HCEC 1CT (cell line): Measurements from ENCODE around the gene GMPPA.
A peak's percentile ranks its signal among the peaks of the same experiment; 100 is the strongest.

ENCODE experiments used
- DNase-seq: peaks from one replicate; pipeline ENCODE4 v3.0.0-alpha.2; 2017

GMPPA gene

DNA sequence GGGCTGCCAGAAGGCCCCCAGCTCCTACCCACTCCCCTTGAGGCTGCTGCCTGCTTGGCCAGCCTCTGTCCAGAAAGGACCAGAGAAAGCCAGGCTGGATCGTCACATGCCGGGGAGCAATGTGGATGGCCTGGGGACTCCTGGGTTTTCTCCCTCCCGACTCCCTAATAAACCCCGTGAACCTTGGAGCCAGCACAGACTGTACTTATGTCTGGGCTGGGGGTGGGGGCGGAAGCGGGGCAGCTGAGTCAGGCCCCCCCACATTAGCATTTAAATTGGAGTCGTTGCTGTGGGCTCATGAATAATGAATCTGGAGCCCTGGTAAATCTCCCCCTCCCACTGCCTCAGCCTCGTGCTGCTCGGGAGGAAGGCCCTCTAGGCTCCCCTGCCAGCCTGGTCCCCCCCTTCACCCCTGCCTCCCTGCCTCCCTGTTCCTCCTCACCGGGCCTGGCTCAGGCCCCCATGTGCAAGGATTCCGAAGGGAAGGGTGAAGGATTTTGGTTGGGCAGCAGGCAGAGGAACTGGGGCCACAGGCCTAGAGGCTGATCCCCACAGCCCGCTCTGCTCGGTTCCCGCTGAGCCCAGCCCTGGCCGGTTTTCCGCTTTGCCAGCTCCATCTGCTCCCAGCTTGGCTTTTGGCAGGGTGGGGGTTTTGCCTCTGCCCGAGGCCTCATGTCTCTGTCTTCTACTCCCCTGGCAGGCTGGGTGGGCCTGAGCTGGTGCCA is 8.3 kb downstream of the GMPPA start:
- no peak for DNase-seq

DNA sequence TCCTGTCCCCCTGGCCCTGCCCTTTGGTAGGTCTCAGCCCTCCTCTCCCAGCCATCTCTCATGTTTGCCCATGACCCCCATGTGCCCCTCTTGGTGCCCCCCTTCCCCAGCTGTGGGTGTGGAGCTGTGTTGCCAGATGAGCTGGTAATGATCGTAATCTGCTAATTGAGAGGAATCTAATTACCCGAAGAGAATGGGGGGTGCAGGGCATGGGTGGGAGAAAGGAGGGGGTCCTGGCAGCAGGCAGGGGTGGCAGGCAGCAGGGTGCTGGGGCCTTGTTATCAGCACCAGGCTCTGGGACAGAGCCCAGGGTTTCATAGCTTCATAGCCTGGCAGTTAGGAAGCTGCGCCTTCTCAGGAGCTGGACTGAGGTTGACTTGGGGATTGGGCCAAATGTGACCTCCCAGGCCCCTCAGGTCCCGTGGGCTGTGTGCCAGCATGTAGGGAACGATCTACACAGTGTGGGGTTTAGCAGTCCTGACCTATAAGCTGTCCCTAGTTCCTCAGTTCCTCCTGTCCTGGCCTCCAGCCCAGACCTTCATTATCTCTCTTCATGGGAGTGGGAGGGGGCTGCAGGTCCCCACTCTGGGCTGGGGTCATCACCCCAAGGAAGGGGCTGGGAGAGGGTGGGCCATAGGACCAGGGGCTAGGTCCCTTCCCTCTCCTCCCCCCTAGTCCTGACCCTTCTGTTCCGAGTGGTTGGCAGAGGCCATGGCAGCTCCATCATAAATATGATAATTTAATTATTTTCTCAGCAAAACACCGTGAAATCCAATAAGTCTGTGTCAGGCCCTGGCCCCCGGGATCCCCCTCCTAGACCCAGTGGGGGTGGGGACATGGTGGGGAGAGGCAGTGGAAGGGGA is 9.1 kb downstream of the GMPPA start:
- no peak for DNase-seq

DNA sequence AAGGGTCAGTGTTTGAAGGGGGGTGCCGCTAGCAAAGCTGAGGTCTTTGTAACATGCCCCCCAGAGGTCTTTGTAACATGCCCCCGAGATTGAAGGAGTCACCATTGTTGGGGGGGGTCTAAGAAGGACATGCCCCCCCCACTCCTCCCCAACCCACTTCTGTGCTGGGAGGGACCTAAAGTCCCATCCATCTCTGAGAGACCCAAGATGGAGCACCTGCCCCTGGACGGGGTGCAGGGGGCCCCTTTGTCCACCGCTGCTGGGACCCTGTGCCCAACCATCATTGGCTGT is 9.7 kb downstream of the GMPPA start:
- DNase-seq: no peak

DNA sequence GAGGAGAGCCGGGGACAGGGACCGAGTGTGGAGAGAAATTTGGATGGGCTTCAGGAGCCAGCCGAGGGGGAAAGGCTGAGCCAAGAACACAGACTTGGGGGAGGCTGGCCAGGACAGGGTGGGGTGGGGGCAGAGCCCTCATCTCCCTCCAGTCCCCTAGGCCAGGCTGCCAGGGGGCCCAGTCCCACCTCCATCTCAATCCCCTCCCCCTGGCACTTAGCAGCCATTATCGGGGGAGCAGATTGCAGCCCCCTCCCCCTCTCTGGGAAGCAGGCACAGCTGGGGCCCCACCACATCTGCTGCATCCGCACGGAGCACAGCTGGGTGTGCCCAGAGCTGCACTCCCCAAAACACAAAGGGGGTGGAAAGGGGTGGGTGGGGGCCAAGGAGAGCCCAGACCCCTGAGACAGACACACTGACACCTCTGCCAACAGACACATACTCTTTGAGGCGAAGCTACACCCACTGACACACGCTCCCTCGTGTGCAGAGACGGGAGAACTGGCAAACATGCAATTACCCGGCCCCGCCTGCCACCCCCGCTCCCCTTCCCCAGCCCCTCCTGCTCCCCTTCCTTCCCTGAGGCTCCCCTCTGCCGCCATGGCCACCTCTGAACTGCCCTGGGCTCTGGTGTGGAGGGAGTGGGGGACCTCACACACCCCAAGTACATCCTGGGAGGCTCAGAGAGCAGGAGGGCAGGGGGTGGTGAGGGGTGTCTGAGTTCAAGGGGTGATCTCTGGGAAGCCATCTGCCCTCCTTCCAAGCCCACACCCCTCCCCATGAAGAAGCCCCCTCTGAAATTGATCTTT is 10.5 kb downstream of the GMPPA start:
- no peak for DNase-seq

DNA sequence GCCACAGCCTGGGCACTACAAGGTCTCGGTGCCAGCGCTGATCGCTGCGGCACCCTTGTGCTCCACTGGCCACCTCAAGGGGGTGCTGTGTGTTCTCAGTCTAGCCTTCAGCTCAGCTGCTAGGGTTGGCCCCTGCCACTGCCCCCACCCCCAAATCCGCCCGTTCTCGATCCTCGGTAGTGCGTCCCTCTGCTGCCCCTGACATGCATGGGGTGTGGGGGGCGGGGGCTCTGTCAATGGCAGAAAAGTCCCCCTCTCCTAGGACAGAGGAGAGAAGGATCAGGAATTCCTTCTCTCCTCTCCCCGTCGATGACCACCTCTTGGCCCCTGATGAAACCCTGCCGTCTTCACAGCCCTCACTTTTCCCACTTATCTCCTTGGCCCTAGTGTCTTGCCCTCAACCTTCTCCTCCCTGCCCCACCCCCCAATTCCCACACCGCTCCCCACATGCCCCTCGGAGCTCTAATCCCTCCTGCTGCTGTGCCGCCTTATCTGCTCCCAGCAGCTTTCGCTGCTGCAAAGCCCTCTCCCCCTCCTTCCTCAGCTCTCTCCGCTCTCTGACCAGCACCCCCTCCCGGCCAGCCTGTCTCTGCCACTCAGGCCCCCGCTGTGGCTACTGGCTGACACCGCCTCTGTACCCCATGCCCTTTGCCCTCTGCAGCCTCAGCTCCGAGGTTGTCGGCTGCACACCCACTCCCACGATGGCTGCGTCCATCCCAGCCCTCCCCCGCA is 11.3 kb downstream of the GMPPA start:
- peak; percentile 49 for DNase-seq

DNA sequence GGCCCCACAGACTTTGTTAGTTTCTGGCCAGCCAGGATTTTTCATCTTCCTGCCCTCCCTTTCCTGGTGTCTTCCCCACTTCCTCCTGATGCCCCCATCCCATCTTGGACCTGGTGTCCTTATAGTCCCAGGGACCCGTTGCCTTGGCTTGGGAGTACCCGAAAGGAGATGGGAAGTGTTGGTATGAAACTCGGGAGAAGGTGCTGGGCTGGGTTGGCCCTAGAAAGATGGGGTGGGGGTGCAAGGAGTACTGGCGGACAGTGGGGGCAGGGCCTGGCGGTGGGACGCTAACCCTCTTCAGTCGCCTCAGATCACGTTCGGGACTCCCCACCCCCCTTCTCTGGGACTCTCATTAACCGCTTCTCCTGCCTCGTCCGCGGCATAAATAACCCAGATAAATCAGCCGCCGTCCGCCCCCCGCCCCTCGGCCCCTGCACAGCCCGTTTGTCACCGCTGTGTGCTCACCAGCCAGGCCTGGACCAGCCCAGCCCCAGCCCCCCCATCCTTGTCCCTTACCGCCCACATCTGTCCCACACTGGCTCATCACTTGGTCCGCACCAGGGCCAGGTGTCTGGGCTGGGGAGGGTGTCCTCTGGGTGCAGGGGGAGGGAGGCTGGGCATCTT is 11.9 kb downstream of the GMPPA start:
- DNase-seq: no peak

DNA sequence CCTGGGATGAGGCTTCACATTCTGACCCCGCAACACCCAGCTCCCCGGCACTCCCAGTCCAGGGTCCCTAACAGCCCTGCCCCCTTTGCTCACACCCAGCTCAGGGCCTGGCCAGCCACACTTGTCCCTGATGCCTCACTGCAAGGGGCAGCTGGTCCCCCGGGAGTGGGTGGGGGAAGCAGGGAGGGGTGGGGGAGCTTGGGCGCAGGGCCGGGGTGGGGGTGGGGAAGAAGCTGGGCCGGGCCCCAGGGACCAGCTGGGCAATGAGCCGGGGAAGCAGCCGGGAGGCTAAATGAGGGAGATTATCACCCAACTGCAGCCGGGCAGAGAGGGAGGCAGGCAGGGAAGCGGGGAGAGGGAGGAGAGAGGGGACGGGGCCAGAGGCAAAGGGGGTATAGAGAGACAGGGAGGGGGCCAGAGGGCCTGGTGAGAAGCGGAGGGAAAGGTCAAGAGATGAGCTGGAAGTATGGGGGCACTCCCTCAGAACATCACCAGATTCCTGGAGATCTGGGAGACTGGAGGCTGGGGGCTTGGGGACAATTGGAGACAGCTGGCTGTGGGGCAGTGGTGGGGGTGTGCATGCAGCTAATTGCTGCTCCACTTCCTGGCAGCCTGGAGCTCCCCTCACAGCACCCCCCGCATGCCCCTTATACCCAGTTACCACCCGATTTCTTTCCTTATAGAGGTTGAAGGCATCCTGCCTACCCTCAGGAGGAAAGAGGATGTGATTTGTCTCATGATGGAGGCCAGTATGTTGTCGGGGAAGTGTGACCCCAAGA is 13.0 kb downstream of the GMPPA start:
- no peak for DNase-seq

DNA sequence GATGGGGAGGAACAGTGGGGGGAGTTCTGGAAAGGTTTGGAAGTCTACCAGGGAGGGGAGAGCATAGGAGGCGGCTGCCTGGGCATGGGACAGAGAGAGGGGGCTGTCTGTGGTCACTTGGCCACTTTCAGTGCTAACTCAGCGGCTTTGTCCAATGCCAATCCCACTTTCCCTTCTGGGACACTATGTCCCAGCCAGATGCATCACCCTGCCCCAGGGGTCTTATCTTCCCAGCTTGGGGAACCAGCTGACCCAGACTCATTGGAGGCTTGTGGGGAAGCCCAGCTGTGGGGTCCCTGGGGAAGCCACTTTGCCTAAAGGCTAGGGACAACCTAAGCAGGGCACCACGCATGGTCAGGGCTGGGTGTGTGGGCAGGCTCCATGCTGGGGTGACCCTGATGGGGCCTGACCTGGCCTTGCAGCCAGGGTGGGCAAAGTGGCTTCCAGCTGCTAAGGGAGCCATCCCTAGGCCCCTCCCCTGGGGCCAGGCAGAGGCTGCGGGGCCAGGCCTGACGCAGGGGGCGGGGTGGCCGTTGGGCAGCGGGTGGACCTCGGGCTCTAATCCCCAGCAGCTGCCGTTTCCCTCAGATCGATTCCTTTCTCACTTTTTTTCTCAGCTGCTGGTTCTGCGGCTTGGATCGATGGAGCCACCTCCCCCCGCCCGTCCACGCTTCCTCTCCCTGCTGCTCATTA is 14.0 kb downstream of the GMPPA start:
- no peak for DNase-seq

DNA sequence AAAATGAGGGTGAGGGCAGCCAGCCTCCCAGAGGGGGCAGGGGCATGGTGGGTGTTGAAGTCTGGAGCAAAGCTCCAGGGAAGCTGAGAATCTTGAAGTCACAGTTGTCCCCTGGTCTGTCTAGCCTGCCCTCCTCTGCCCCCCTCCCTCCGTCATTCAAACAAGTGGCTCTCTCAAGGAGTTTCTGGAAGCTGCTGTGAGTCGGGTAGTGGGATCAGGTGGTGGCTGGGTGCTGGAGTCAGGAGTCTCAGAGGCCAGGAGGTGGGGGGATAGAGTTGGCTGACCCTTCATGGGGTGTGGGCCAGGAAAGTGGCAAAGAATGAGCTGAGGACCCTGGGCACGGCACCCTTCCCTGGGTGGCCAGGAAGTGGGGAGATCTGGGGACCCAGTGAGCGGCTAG is 15.1 kb downstream of the GMPPA start:
- DNase-seq: no peak

DNA sequence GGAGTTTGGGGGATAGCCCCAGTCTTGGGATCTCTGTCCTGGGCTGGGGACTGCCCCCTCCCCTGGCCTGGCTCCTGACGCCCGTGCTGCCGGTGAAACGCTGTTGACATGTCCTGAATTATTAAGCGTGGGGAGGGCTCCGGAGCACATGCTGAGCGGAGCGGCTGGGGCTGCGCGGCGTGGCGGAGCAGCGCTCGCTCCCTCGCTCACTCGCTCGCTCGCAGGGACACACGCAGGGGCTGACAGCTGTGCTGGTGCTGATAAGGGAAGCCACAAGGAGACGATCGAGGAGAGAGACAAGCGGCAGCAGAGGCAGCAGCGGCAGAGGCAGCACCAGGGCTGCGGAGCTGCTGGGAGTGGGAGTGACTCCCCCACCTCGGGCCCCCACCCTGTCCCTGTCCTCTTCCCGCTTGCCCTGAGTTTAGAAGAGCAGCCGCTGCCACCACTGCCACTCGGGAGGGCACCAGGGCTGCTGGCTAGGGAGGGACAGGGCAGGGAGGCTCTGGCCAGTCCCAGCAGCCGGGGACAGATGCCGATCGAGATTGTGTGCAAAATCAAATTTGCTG is 15.6 kb downstream of the GMPPA start, which contains the start of gene ASIC4:
Gene ASIC4 (plus strand): TSS at position 287 of the 566 bp plus-strand sequence. CDS start 243 bp downstream, at position 530.
- no peak for DNase-seq

DNA sequence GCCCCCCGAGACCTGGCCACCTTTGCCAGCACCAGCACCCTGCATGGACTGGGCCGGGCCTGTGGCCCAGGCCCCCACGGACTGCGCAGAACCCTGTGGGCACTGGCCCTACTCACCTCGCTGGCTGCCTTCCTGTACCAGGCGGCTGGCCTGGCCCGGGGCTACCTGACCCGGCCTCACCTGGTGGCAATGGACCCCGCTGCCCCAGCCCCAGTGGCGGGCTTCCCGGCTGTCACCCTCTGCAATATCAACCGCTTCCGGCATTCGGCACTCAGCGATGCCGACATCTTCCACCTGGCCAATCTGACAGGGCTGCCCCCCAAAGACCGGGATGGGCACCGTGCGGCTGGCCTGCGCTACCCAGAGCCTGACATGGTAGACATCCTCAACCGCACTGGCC is 16.1 kb downstream of the GMPPA start:
- no peak for DNase-seq

DNA sequence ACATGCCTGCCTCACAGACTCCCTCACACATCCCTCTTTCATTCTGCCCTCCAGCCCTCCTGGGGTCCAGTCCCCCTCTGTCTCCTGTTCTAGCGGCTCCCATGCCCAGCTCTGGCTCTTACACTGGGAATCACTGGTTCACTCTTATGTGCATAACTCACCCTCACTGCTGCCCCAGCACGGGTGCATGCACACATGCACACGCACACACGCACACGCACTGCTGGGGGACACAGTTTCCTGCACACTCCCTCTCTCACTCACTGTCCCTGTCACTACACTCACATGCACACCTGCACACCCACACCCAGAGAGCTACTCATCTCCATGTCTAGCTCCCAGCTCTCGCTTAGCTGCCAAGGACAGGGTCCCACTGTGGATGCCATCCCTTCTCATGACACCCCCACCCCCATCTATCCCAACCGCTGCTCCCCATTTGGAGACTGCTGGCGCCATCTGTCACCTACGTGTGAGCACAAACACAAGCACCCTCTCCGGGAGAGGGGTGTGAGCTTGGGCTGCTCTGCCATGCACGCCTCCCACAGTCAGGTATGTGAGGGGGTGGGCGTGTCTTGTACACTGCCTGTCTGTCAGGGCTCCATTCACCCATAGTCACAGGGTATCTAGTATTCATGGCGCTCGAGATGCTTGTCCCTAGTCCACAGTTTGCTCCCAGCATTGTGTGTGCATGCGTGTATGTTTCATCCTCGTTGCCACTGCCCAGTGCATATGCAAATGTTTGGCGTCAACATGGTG is 17.4 kb downstream of the GMPPA start:
- DNase-seq: no peak

DNA sequence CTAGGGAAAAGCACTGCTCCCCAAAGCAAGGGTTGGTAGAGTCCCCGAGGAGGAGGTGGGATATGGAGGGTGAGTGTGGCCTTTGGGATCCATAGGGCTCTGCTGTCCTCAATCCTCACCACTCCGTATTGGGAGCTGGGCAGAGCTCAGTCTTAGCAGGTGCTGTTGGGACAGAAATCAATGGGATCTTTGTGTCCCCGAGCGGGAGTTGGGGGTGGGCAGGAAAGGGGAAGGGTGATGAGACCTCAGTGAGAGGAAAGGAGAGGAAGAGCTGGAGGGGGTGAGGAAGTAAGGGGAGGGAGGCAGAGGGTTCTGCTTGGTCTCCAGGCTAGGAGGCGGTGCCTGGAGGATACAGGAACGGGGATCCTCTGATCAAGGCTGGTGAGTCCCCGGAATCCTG is 18.2 kb downstream of the GMPPA start:
- DNase-seq: no peak

DNA sequence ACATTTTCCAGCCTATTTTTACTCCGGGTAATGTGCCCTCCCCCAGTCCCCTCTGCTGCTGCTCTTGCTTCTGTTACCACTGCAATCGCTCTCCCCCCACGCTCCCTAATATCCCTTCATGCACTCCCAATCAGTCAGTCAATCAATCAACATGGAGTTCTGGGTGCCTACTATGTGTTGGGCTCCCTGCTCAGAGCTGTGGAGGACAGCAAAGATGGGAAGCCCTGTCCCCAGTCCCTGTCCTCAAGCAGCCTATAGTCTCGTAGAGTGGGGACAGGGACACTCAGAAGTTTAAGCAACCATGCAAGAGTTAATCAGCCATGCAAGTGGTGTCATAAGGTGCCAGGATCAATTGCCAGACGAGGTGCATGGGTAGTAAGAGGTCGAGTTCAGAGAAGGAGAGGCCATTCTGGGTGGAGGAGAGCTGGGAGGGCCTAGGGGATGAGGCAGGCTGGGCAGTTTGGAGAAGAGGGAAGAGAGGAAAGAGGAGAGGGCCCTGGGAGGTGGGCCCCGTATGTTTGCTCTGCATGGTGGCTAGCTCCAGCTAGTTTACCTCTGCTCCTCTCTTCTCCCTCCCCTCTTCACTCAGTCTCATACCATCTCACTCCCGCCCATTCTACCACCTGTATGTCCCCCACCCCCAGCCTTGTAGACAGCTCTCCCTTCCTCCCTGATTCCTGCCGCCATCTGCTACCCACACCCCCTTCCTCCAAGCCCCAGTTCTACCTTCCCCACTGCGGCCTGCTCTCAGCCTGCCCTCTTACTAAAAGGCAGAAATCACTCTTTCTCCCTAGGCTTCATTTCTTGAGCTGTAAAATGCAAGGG is 19.5 kb downstream of the GMPPA start:
- DNase-seq: no peak

DNA sequence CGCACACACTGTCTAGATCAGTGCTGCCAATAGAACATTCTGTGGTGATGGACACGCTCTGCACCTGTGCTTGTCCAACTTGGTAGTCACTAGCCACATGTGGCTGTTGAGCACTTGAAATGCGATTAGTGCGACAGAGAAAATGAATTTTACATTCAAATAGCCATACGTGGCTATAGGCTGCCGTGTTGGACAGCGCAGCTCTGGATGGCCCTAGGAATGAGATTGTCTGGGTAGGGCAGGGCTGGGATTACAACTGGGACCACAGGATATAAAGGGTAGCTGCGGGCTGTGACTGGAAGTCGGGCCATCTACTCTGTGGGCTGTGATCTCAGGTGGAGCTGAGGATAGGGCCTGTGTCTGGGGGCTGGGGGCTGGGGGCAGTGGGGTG is 20.8 kb downstream of the GMPPA start:
- DNase-seq: no peak

DNA sequence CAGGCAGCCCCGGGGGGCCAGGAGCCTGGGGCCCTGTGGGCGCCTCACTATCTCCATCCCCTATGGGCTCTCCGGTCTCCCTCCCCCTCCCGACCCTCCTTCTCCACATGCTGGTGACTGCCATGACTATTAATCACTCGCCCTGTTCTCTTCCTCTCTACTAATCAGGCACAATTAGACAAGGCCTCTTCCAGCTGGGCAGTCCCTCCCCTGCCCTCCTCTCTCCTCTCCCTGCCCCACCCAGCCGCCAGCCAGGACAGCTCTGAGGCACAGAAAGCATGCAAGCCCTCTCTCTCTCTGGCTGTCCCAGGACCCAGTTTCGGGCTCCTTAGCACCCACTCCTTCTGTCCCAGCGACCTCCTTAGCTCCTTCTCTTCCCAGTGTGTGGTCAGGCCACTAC is 21.4 kb downstream of the GMPPA start:
- DNase-seq: no peak

DNA sequence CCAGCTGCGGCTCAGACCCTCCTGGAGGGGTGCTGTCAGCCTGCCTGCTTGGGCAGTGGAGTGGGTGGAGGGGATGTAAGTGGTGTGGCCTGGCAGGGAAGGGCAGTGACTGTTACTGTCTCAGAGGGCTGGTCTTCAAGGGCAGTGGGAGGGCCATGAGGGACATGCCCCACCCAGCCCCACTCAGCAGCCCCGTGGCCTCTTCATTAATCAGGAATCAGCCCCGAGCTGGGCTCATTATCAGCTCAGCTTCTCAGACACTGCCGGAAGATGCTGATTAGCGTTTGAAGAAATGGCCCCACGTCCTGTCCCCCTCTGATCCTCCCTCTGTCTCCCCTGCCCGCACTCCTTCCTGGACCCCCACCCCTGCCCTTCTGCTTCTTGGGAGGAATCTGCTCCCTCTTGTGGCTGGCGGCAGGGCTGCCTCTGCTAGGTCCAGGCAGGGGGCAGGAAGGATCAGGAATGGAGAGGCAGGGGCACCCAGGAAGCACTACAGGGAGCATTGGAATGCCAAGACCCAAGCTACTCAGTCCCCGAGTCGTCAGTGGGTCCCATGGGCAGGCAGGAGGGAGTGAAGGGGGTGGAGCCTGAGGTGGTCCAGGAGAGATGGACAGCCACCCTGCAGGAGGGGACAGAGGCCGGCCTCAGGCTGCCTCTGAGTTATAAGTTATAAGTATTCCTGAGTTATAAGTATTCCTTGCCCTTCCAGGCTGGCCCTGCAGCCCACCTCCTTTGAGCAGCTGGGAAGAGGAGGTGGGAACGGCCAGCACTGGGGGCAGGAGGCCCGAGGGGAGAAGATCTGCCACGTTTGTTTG is 22.6 kb downstream of the GMPPA start:
- peak; percentile 37 for DNase-seq
